ENCODE measurements around the gene ARFIP1. TPM values are rescaled to one million over a fixed set of nuclear protein-coding genes. Genes with fewer than 3 reads are reported as not detected.

Gene ARFIP1
- total and polyA plus RNA-seq, 2 donors: 18.5 to 26.7 TPM

GRCh38 chr4:152954741-152955140 is 175.0 kb downstream of the ARFIP1 start:
- WGBS: 95% methylated on average over 1 of the region's 1 CpG
- peaks cover 0 to 3% of the 10 kb centered on the region in 2 donors for H3K4me1 ChIP-seq (ENCODE audit: control insufficient read depth in 2 of 2, insufficient read depth in 2 of 2, low read length in 2 of 2)
- no peak for DNase-seq (ENCODE audit: low read depth in 6 of 9, low spot score in 9 of 9)
- H3K4me3 ChIP-seq (ENCODE audit: low read length in 2 of 2): no peak overlapping the region
- H3K9me3 ChIP-seq (ENCODE audit: control insufficient read depth in 2 of 2, insufficient read depth in 1 of 2, low read length in 1 of 2): no peaks in the 10 kb centered on the region
- peaks cover 0 to 3% of the 10 kb centered on the region in 2 donors for H3K27me3 ChIP-seq (ENCODE audit: control insufficient read depth in 2 of 2, insufficient read depth in 1 of 2, low read length in 1 of 2)
- H3K36me3 ChIP-seq (ENCODE audit: control insufficient read depth in 2 of 2, insufficient read depth in 2 of 2, low read length in 1 of 2): no peaks in the 10 kb centered on the region
- H3K27ac ChIP-seq (ENCODE audit: low read depth in 1 of 2, low read length in 1 of 2): no peak overlapping the region

- Histone ChIP-seq H3K27me3 (ENCODE audit: control insufficient read depth in 2 of 2, insufficient read depth in 1 of 2, low read length in 1 of 2) (no peaks in the 10 kb centered on the region), H3K36me3 (ENCODE audit: control insufficient read depth in 2 of 2, insufficient read depth in 2 of 2, low read length in 1 of 2) (no peaks in the 10 kb centered on the region), H3K4me1 (ENCODE audit: control insufficient read depth in 2 of 2, insufficient read depth in 2 of 2, low read length in 2 of 2) (peaks cover 0 to 3% of the 10 kb centered on the region in 2 donors), H3K4me3 (ENCODE audit: low read length in 2 of 2) (no peak overlapping the region), H3K27ac (ENCODE audit: low read depth in 1 of 2, low read length in 1 of 2) (no peak overlapping the region), H3K9me3 (ENCODE audit: control insufficient read depth in 2 of 2, insufficient read depth in 1 of 2, low read length in 1 of 2) (no peaks in the 10 kb centered on the region)
- 90% methylated on average over 2 of the region's 2 CpGs for WGBS
- DNase-seq (ENCODE audit: low read depth in 6 of 9, low spot score in 9 of 9): no peak
Measured at GRCh38 chr4:152956147-152956546, 176.4 kb downstream of the ARFIP1 start.

- 93% methylated on average over 12 of the region's 12 CpGs for WGBS
- Histone ChIP-seq H3K4me1 (ENCODE audit: control insufficient read depth in 2 of 2, insufficient read depth in 2 of 2, low read length in 2 of 2) (peaks cover 0 to 3% of the 10 kb centered on the region in 2 donors), H3K9me3 (ENCODE audit: control insufficient read depth in 2 of 2, insufficient read depth in 1 of 2, low read length in 1 of 2) (no peaks in the 10 kb centered on the region), H3K27ac (ENCODE audit: low read depth in 1 of 2, low read length in 1 of 2) (no peak overlapping the region), H3K4me3 (ENCODE audit: low read length in 2 of 2) (no peak overlapping the region), H3K36me3 (ENCODE audit: control insufficient read depth in 2 of 2, insufficient read depth in 2 of 2, low read length in 1 of 2) (no peaks in the 10 kb centered on the region), H3K27me3 (ENCODE audit: control insufficient read depth in 2 of 2, insufficient read depth in 1 of 2, low read length in 1 of 2) (no peaks in the 10 kb centered on the region)
- no peak for DNase-seq (ENCODE audit: low read depth in 6 of 9, low spot score in 9 of 9)
Measured at GRCh38 chr4:152956650-152957436, 177.1 kb downstream of the ARFIP1 start.

GRCh38 chr4:152957437-152958171 is 177.8 kb downstream of the ARFIP1 start:
- no peak for DNase-seq (ENCODE audit: low read depth in 6 of 9, low spot score in 9 of 9)

GRCh38 chr4:152959080-152959479 is 179.3 kb downstream of the ARFIP1 start:
- H3K27ac ChIP-seq (ENCODE audit: low read depth in 1 of 2, low read length in 1 of 2): no peak overlapping the region
- H3K4me3 ChIP-seq (ENCODE audit: low read length in 2 of 2): no peak overlapping the region
- no peaks in the 10 kb centered on the region for H3K27me3 ChIP-seq (ENCODE audit: control insufficient read depth in 2 of 2, insufficient read depth in 1 of 2, low read length in 1 of 2)
- 76% methylated on average over 2 of the region's 2 CpGs for WGBS
- H3K9me3 ChIP-seq (ENCODE audit: control insufficient read depth in 2 of 2, insufficient read depth in 1 of 2, low read length in 1 of 2): no peaks in the 10 kb centered on the region
- H3K36me3 ChIP-seq (ENCODE audit: control insufficient read depth in 2 of 2, insufficient read depth in 2 of 2, low read length in 1 of 2): no peaks in the 10 kb centered on the region
- H3K4me1 ChIP-seq (ENCODE audit: control insufficient read depth in 2 of 2, insufficient read depth in 2 of 2, low read length in 2 of 2): peaks cover 0 to 3% of the 10 kb centered on the region in 2 donors
- no peak for DNase-seq (ENCODE audit: low read depth in 6 of 9, low spot score in 9 of 9)

More at GRCh38 chr4:152957437-152958171, 177.8 kb downstream of the ARFIP1 start:
- no peaks in the 10 kb centered on the region for H3K27me3 ChIP-seq (ENCODE audit: control insufficient read depth in 2 of 2, insufficient read depth in 1 of 2, low read length in 1 of 2)
- H3K4me3 ChIP-seq (ENCODE audit: low read length in 2 of 2): no peak overlapping the region
- H3K4me1 ChIP-seq (ENCODE audit: control insufficient read depth in 2 of 2, insufficient read depth in 2 of 2, low read length in 2 of 2): peaks cover 0 to 3% of the 10 kb centered on the region in 2 donors
- no peaks in the 10 kb centered on the region for H3K9me3 ChIP-seq (ENCODE audit: control insufficient read depth in 2 of 2, insufficient read depth in 1 of 2, low read length in 1 of 2)
- no peak overlapping the region for H3K27ac ChIP-seq (ENCODE audit: low read depth in 1 of 2, low read length in 1 of 2)
- WGBS: 89% methylated on average over 11 of the region's 11 CpGs
- no peaks in the 10 kb centered on the region for H3K36me3 ChIP-seq (ENCODE audit: control insufficient read depth in 2 of 2, insufficient read depth in 2 of 2, low read length in 1 of 2)

GRCh38 chr4:152960082-152960481 is 180.3 kb downstream of the ARFIP1 start:
- H3K4me3 ChIP-seq (ENCODE audit: low read length in 2 of 2): no peak overlapping the region
- H3K27me3 ChIP-seq (ENCODE audit: control insufficient read depth in 2 of 2, insufficient read depth in 1 of 2, low read length in 1 of 2): no peaks in the 10 kb centered on the region
- no peaks in the 10 kb centered on the region for H3K9me3 ChIP-seq (ENCODE audit: control insufficient read depth in 2 of 2, insufficient read depth in 1 of 2, low read length in 1 of 2)
- H3K4me1 ChIP-seq (ENCODE audit: control insufficient read depth in 2 of 2, insufficient read depth in 2 of 2, low read length in 2 of 2): peaks cover 0 to 3% of the 10 kb centered on the region in 2 donors
- H3K36me3 ChIP-seq (ENCODE audit: control insufficient read depth in 2 of 2, insufficient read depth in 2 of 2, low read length in 1 of 2): no peaks in the 10 kb centered on the region
- no peak for DNase-seq (ENCODE audit: low read depth in 6 of 9, low spot score in 9 of 9)
- H3K27ac ChIP-seq (ENCODE audit: low read depth in 1 of 2, low read length in 1 of 2): no peak overlapping the region
- WGBS: 95% methylated on average over 3 of the region's 3 CpGs

- WGBS: 97% methylated on average over 14 of the region's 14 CpGs
- H3K36me3 ChIP-seq (ENCODE audit: control insufficient read depth in 2 of 2, insufficient read depth in 2 of 2, low read length in 1 of 2): no peaks in the 10 kb centered on the region
- no peaks in the 10 kb centered on the region for H3K9me3 ChIP-seq (ENCODE audit: control insufficient read depth in 2 of 2, insufficient read depth in 1 of 2, low read length in 1 of 2)
- no peak for DNase-seq (ENCODE audit: low read depth in 6 of 9, low spot score in 9 of 9)
- H3K27ac ChIP-seq (ENCODE audit: low read depth in 1 of 2, low read length in 1 of 2): no peak overlapping the region
- H3K4me1 ChIP-seq (ENCODE audit: control insufficient read depth in 2 of 2, insufficient read depth in 2 of 2, low read length in 2 of 2): peaks cover 0 to 3% of the 10 kb centered on the region in 2 donors
- H3K27me3 ChIP-seq (ENCODE audit: control insufficient read depth in 2 of 2, insufficient read depth in 1 of 2, low read length in 1 of 2): no peaks in the 10 kb centered on the region
- H3K4me3 ChIP-seq (ENCODE audit: low read length in 2 of 2): no peak overlapping the region
Measured at GRCh38 chr4:152961014-152961772, 181.4 kb downstream of the ARFIP1 start.

GRCh38 chr4:152961773-152962115 is 182.0 kb downstream of the ARFIP1 start:
- peaks cover 0 to 3% of the 10 kb centered on the region in 2 donors for H3K4me1 ChIP-seq (ENCODE audit: control insufficient read depth in 2 of 2, insufficient read depth in 2 of 2, low read length in 2 of 2)
- no peaks in the 10 kb centered on the region for H3K36me3 ChIP-seq (ENCODE audit: control insufficient read depth in 2 of 2, insufficient read depth in 2 of 2, low read length in 1 of 2)
- no peak overlapping the region for H3K27ac ChIP-seq (ENCODE audit: low read depth in 1 of 2, low read length in 1 of 2)
- H3K4me3 ChIP-seq (ENCODE audit: low read length in 2 of 2): no peak overlapping the region
- WGBS: 92% methylated on average over 1 of the region's 1 CpG
- H3K27me3 ChIP-seq (ENCODE audit: control insufficient read depth in 2 of 2, insufficient read depth in 1 of 2, low read length in 1 of 2): no peaks in the 10 kb centered on the region
- no peak for DNase-seq (ENCODE audit: low read depth in 6 of 9, low spot score in 9 of 9)
- no peaks in the 10 kb centered on the region for H3K9me3 ChIP-seq (ENCODE audit: control insufficient read depth in 2 of 2, insufficient read depth in 1 of 2, low read length in 1 of 2)

All from thymus (tissue), 11 donors.